ENCODE results near the gene ADCY1.

- TF ChIP-seq, protein P1, sequence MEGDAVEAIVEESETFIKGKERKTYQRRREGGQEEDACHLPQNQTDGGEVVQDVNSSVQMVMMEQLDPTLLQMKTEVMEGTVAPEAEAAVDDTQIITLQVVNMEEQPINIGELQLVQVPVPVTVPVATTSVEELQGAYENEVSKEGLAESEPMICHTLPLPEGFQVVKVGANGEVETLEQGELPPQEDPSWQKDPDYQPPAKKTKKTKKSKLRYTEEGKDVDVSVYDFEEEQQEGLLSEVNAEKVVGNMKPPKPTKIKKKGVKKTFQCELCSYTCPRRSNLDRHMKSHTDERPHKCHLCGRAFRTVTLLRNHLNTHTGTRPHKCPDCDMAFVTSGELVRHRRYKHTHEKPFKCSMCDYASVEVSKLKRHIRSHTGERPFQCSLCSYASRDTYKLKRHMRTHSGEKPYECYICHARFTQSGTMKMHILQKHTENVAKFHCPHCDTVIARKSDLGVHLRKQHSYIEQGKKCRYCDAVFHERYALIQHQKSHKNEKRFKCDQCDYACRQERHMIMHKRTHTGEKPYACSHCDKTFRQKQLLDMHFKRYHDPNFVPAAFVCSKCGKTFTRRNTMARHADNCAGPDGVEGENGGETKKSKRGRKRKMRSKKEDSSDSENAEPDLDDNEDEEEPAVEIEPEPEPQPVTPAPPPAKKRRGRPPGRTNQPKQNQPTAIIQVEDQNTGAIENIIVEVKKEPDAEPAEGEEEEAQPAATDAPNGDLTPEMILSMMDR (IDR thresholded peaks at IDR 0.05), result no peak
- TF ChIP-seq POLR2A (IDR thresholded peaks at IDR 0.05), result no peak
Observed at GRCh38 chr7:45586542-45587520, 12.7 kb downstream of the ADCY1 start.

Data from esophagus squamous epithelium (tissue), 4 donors.